Ishikawa (cell line): ENCODE data around the gene RPS6KA2.

Experiments
- CEBPB ChIP-seq: IDR thresholded peaks from 2 replicates; pipeline ENCODE4 v1.6.1; 2012
- EP300 ChIP-seq: IDR thresholded peaks from 2 replicates; pipeline ENCODE4 v1.6.1; 2012; ENCODE audit warnings: borderline replicate concordance
- FOXM1 ChIP-seq: IDR thresholded peaks from 2 replicates; pipeline ENCODE4 v1.6.1; 2012; ENCODE audit warnings: low read depth, borderline replicate concordance
- NFIC ChIP-seq: IDR thresholded peaks from 2 replicates; pipeline ENCODE4 v1.6.1; 2012
- RAD21 ChIP-seq: IDR thresholded peaks from 2 replicates; pipeline ENCODE4 v1.6.1; 2012; ENCODE audit warnings: low read depth
- REST ChIP-seq: IDR thresholded peaks from 2 replicates; pipeline ENCODE4 v1.6.1; 2012; ENCODE audit warnings: low read depth, mild to moderate bottlenecking
- TAF1 ChIP-seq: IDR thresholded peaks from 2 replicates; pipeline ENCODE4 v1.6.1; 2012; ENCODE audit warnings: low read depth, mild to moderate bottlenecking
- TEAD4 ChIP-seq: IDR thresholded peaks from 2 replicates; pipeline ENCODE4 v1.6.1; 2012
- USF1 ChIP-seq: IDR thresholded peaks from 2 replicates; pipeline ENCODE4 v1.6.1; 2012
- YY1 ChIP-seq: IDR thresholded peaks from 2 replicates; pipeline ENCODE4 v1.6.1; 2012; ENCODE audit warnings: low read depth

GRCh38 chr6:166588691-166589336, 38.2 kb downstream of the RPS6KA2 start:
- 0 out of 2 replicates have a peak, but pooled peaks have one; percentile 24 for TF ChIP-seq USF1
- TF ChIP-seq CEBPB = no peak
- TF ChIP-seq TAF1 = 0 out of 2 replicates have a peak, but pooled peaks have one; percentile 45
- no peak for TF ChIP-seq NFIC
- TF ChIP-seq REST = no peak
- no peak for TF ChIP-seq RAD21
- no peak; the same call in 1 of the 2 replicates for TF ChIP-seq TEAD4
- TF ChIP-seq YY1 = peak; percentile 25; the same call in 1 of the 2 replicates
- TF ChIP-seq FOXM1 = no peak
- 0 out of 2 replicates have a peak, but pooled peaks have one; percentile 13 for TF ChIP-seq EP300
